ENCODE measurements around the gene CRACR2A. TPM values are rescaled to one million over a fixed set of nuclear protein-coding genes. Genes with fewer than 3 reads are reported as not detected.

CRACR2A gene
- total and polyA plus RNA-seq, 2 donors from 2014 or later = 0.22 to 6.1 TPM

DNA sequence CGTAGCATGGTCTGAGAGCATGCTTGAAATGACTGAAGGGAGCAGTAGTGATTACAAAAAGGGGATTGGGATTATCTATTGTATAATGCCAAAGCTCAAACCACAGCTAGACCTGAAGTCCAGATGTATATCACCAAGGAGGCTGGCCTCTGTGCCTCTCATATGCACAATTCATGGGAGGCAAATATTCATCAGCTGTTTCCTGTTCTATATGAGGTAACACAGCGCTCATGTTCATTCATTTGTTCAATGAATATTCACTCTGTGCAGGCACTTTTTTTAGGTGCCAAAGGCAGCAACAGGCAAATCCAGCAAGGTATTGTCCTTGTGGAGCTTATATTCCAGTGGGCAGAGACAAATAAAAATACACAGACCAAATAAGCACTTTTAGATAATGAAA, 39.0 kb downstream of the CRACR2A start:
- FAIRE-seq (no peak), DNase-seq (no peak)
- intact Hi-C loops (cut with DNase I) = no loop called here
- H3K27ac ChIP-seq (ENCODE audit: low read depth in 2 of 2, low read length in 2 of 2) = no peak overlapping the region
- no peaks in the 10 kb centered on the region for H3K4me1 ChIP-seq (ENCODE audit: control insufficient read depth in 2 of 3, insufficient read depth in 2 of 3, low read depth in 1 of 3, low read length in 3 of 3)
- no peaks in the 10 kb centered on the region for H3K27me3 ChIP-seq (ENCODE audit: control insufficient read depth, insufficient read depth, low read length)
- H3K9ac ChIP-seq (ENCODE audit: low read length in 3 of 3) = no peak overlapping the region
- no peak overlapping the region for H3K4me3 ChIP-seq (ENCODE audit: low read length in 3 of 3)
- TF ChIP-seq, protein P1, sequence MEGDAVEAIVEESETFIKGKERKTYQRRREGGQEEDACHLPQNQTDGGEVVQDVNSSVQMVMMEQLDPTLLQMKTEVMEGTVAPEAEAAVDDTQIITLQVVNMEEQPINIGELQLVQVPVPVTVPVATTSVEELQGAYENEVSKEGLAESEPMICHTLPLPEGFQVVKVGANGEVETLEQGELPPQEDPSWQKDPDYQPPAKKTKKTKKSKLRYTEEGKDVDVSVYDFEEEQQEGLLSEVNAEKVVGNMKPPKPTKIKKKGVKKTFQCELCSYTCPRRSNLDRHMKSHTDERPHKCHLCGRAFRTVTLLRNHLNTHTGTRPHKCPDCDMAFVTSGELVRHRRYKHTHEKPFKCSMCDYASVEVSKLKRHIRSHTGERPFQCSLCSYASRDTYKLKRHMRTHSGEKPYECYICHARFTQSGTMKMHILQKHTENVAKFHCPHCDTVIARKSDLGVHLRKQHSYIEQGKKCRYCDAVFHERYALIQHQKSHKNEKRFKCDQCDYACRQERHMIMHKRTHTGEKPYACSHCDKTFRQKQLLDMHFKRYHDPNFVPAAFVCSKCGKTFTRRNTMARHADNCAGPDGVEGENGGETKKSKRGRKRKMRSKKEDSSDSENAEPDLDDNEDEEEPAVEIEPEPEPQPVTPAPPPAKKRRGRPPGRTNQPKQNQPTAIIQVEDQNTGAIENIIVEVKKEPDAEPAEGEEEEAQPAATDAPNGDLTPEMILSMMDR (IDR thresholded peaks at IDR 0.05; ENCODE audit: borderline replicate concordance, extremely low read depth, insufficient read depth) = no peak
- no peaks in the 10 kb centered on the region for H3K9me3 ChIP-seq (ENCODE audit: control insufficient read depth in 2 of 3, insufficient read depth in 1 of 3, low read length in 3 of 3)
- H3K36me3 ChIP-seq (ENCODE audit: control insufficient read depth in 2 of 3, insufficient read depth in 3 of 3, low read length in 3 of 3) = no peaks in the 10 kb centered on the region

DNA sequence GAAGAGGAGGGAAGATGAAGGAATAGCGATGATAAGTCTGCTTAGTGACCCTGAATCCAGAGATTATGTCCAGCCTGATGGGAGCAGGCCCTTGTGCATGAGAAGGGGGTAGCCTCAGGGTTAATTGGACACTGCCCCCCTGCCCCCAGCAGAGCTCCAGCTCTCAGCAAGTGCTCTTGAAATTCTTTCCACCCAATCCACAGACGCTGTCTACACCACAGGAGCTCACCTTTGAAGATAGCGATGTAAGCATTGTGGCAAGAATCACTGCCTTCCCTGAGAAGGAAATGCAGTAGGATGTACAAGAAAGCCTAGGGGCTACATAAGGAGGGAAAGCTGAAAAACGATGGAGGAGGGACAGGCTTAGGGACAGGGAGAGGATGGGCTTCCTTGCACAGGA, 39.4 kb downstream of the CRACR2A start:
- intact Hi-C loops (cut with DNase I) = no loop called here
- DNase-seq = no peak
- no peaks in the 10 kb centered on the region for H3K36me3 ChIP-seq (ENCODE audit: control insufficient read depth in 2 of 3, insufficient read depth in 3 of 3, low read length in 3 of 3)
- no peak for FAIRE-seq
- H3K4me1 ChIP-seq (ENCODE audit: control insufficient read depth in 2 of 3, insufficient read depth in 2 of 3, low read depth in 1 of 3, low read length in 3 of 3) = no peaks in the 10 kb centered on the region
- TF ChIP-seq, protein P1 (IDR thresholded peaks at IDR 0.05; ENCODE audit: borderline replicate concordance, extremely low read depth, insufficient read depth) = no peak
- H3K27me3 ChIP-seq (ENCODE audit: control insufficient read depth, insufficient read depth, low read length) = no peaks in the 10 kb centered on the region
- no peak overlapping the region for H3K9ac ChIP-seq (ENCODE audit: low read length in 3 of 3)
- no peaks in the 10 kb centered on the region for H3K9me3 ChIP-seq (ENCODE audit: control insufficient read depth in 2 of 3, insufficient read depth in 1 of 3, low read length in 3 of 3)
- H3K4me3 ChIP-seq (ENCODE audit: low read length in 3 of 3) = no peak overlapping the region
- H3K27ac ChIP-seq (ENCODE audit: low read depth in 2 of 2, low read length in 2 of 2) = no peak overlapping the region

- no peaks in the 10 kb centered on the region for H3K9me3 ChIP-seq (ENCODE audit: control insufficient read depth in 2 of 3, insufficient read depth in 1 of 3, low read length in 3 of 3)
- H3K4me1 ChIP-seq (ENCODE audit: control insufficient read depth in 2 of 3, insufficient read depth in 2 of 3, low read depth in 1 of 3, low read length in 3 of 3) = no peaks in the 10 kb centered on the region
- intact Hi-C loops (cut with DNase I) = no loop called here
- FAIRE-seq = no peak
- no peak overlapping the region for H3K27ac ChIP-seq (ENCODE audit: low read depth in 2 of 2, low read length in 2 of 2)
- no peaks in the 10 kb centered on the region for H3K36me3 ChIP-seq (ENCODE audit: control insufficient read depth in 2 of 3, insufficient read depth in 3 of 3, low read length in 3 of 3)
- no peaks in the 10 kb centered on the region for H3K27me3 ChIP-seq (ENCODE audit: control insufficient read depth, insufficient read depth, low read length)
- no peak for DNase-seq
- TF ChIP-seq, protein P1 (IDR thresholded peaks at IDR 0.05; ENCODE audit: borderline replicate concordance, extremely low read depth, insufficient read depth) = no peak
- no peak overlapping the region for H3K4me3 ChIP-seq (ENCODE audit: low read length in 3 of 3)
- H3K9ac ChIP-seq (ENCODE audit: low read length in 3 of 3) = no peak overlapping the region
Observed at GRCh38 chr12:3712209-3712992, 40.5 kb downstream of the CRACR2A start.

GRCh38 chr12:3705354-3705675, 47.6 kb downstream of the CRACR2A start:
- Histone ChIP-seq H3K27ac (ENCODE audit: low read depth in 2 of 2, low read length in 2 of 2) (no peak overlapping the region), H3K9me3 (ENCODE audit: control insufficient read depth in 2 of 3, insufficient read depth in 1 of 3, low read length in 3 of 3) (no peaks in the 10 kb centered on the region), H3K36me3 (ENCODE audit: control insufficient read depth in 2 of 3, insufficient read depth in 3 of 3, low read length in 3 of 3) (no peaks in the 10 kb centered on the region), H3K4me3 (ENCODE audit: low read length in 3 of 3) (no peak overlapping the region), H3K4me1 (ENCODE audit: control insufficient read depth in 2 of 3, insufficient read depth in 2 of 3, low read depth in 1 of 3, low read length in 3 of 3) (no peaks in the 10 kb centered on the region), H3K9ac (ENCODE audit: low read length in 3 of 3) (no peak overlapping the region), H3K27me3 (ENCODE audit: control insufficient read depth, insufficient read depth, low read length) (no peaks in the 10 kb centered on the region)
- DNase-seq (no peak), FAIRE-seq (no peak)
- TF ChIP-seq, protein P1 (IDR thresholded peaks at IDR 0.05; ENCODE audit: borderline replicate concordance, extremely low read depth, insufficient read depth) = no peak
- intact Hi-C loops (cut with DNase I) = no loop called here
